Lower lobe of right lung (tissue), 2 donors: ENCODE data around the gene MAB21L4. TPM values are rescaled to one million over a fixed set of nuclear protein-coding genes. Genes with fewer than 3 reads are reported as not detected.

Experiments
- ATAC-seq, 2 donors: fragments of 200-7000 bp; cut with Tn5 transposase; one replicate each; pipeline ENCODE4 v1.9.1; 2020 to 2022; ENCODE audit warnings: mild to moderate bottlenecking in 2 of 2, moderate library complexity in 2 of 2
- DNase-seq: peaks from one replicate; pipeline ENCODE4 v3.0.0-alpha.2; 2020
- H3K27ac ChIP-seq: fragments of 200-600 bp; one replicate; pipeline ENCODE4 v1.8.0; 2022
- H3K27me3 ChIP-seq: fragments of 200-600 bp; one replicate; pipeline ENCODE4 v1.8.0; 2022; ENCODE audit warnings: low read depth
- H3K36me3 ChIP-seq: fragments of 200-600 bp; one replicate; pipeline ENCODE4 v1.8.0; 2022; ENCODE audit warnings: mild to moderate bottlenecking
- H3K4me1 ChIP-seq: fragments of 200-600 bp; one replicate; pipeline ENCODE4 v1.8.0; 2022
- H3K4me3 ChIP-seq: fragments of 200-600 bp; one replicate; pipeline ENCODE4 v1.8.0; 2022; ENCODE audit warnings: mild to moderate bottlenecking
- H3K9me3 ChIP-seq: fragments of 200-600 bp; one replicate; pipeline ENCODE4 v1.8.0; 2022
- intact Hi-C: fragments of 100-400 bp; cut with DNase I; formaldehyde crosslinking; loops from one replicate; pipeline ENCODE4 v1.11.0; 2022
- total RNA-seq: library from RNA; stranded (reverse); fragmentation: NEBNext Ultra II Directional; extraction: Animal tissue kit (Norgen Biotek cat#: 25700); gene quantifications from one replicate; pipeline ENCODE4 v1.2.1, GENCODE V29; 2021
- TF ChIP-seq, protein P1 (sequence below): fragments of 200-600 bp; IDR thresholded peaks from one replicate; pipeline ENCODE4 v1.8.0; 2022; ENCODE audit warnings: antibody characterized with exemption, mild to moderate bottlenecking
- donor health status: DM: no; HTN: yes; CAD: no; lungs with severe emphysema.

Gene MAB21L4
- total RNA-seq, 1 donor from 2014 or later, result 17.0 TPM

DNA sequence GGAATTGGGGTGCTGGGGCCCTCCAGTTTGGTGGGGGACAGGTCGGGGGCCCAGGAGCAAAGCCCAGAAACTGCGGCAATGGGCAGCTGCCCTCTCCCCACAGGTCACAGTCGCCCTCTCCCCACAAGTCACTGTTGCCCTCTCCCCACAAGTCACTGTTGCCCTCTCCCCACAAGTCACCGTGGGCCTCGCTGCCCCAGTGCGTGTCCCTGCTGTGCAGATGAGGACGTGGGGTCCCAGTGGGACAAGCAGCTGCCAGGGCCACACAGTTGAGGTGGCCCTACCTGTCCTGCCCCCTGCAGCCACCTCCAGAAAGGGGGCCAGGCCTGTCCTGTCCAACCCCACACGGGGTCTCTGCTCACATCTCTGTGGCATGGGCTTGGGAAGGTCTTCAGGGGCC, 40.3 kb downstream of the MAB21L4 start:
- Histone ChIP-seq H3K4me1 (no peaks in the 10 kb centered on the region), H3K27me3 (no peaks in the 10 kb centered on the region), H3K4me3 (no peak overlapping the region), H3K36me3 (no peaks in the 10 kb centered on the region), H3K27ac (no peak overlapping the region), H3K9me3 (no peaks in the 10 kb centered on the region)
- ATAC-seq, result no peak
- TF ChIP-seq, protein P1, sequence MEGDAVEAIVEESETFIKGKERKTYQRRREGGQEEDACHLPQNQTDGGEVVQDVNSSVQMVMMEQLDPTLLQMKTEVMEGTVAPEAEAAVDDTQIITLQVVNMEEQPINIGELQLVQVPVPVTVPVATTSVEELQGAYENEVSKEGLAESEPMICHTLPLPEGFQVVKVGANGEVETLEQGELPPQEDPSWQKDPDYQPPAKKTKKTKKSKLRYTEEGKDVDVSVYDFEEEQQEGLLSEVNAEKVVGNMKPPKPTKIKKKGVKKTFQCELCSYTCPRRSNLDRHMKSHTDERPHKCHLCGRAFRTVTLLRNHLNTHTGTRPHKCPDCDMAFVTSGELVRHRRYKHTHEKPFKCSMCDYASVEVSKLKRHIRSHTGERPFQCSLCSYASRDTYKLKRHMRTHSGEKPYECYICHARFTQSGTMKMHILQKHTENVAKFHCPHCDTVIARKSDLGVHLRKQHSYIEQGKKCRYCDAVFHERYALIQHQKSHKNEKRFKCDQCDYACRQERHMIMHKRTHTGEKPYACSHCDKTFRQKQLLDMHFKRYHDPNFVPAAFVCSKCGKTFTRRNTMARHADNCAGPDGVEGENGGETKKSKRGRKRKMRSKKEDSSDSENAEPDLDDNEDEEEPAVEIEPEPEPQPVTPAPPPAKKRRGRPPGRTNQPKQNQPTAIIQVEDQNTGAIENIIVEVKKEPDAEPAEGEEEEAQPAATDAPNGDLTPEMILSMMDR, result no peak
- DNase-seq, result no peak
- intact Hi-C loops, result no loop called here

DNA sequence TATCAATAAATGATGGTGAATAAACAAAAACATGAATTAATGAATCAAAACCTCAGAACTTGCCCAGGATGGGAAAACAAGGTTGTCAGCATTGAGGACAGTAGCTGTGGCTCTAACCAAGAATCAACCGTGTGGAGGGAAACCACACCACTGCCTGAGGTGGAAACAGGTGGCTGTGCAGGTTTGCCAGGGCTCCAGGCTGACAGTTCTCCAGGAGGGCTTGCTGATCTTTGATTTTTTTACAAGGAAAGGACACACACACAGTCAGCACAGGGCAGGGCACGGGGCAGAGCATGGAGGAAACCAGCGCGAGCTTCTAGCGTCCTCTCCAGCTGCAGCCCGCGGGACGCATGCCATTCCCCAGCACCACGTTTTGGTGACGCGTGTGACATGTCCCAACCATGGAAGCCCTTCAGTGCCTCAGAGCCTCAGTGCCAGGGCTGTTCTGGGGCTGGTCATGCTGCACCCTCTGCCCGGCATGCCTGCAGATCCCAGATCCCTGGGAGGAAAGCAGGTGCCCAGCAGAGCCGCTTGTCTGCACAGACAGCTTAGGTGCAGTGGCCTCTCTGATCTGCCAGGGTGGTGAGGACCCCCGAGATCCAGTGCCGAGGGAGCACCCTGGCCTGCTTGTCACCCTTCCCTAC, 43.2 kb downstream of the MAB21L4 start:
- no peak overlapping the region for H3K27ac ChIP-seq
- DNase-seq (no peak), ATAC-seq (no peak)
- no peaks in the 10 kb centered on the region for H3K4me1 ChIP-seq
- H3K27me3 ChIP-seq, result no peaks in the 10 kb centered on the region
- TF ChIP-seq, protein P1, result no peak
- H3K36me3 ChIP-seq, result no peaks in the 10 kb centered on the region
- intact Hi-C loops, result no loop called here
- no peaks in the 10 kb centered on the region for H3K9me3 ChIP-seq
- no peak overlapping the region for H3K4me3 ChIP-seq

GRCh38 chr2:240851078-240851991, 44.6 kb downstream of the MAB21L4 start:
- peak; percentile 84 for DNase-seq
- H3K4me1 ChIP-seq, result no peaks in the 10 kb centered on the region
- no peaks in the 10 kb centered on the region for H3K36me3 ChIP-seq
- H3K27ac ChIP-seq, result no peak overlapping the region
- intact Hi-C loops, result no loop called here
- TF ChIP-seq, protein P1, result peak; percentile 99
- H3K9me3 ChIP-seq, result no peaks in the 10 kb centered on the region
- peak; percentile 88 to 93 for ATAC-seq
- no peak overlapping the region for H3K4me3 ChIP-seq
- no peaks in the 10 kb centered on the region for H3K27me3 ChIP-seq

GRCh38 chr2:240850756-240851077, 45.2 kb downstream of the MAB21L4 start:
- DNase-seq, result no peak
- Histone ChIP-seq H3K4me3 (no peak overlapping the region), H3K4me1 (no peaks in the 10 kb centered on the region), H3K36me3 (no peaks in the 10 kb centered on the region), H3K27me3 (no peaks in the 10 kb centered on the region), H3K27ac (no peak overlapping the region), H3K9me3 (no peaks in the 10 kb centered on the region)
- TF ChIP-seq, protein P1, result no peak
- peak in 1 of 2 donors; percentile 9 for ATAC-seq
- intact Hi-C loops, result no loop called here

- TF ChIP-seq, protein P1, result no peak
- H3K4me3 ChIP-seq, result no peak overlapping the region
- no peaks in the 10 kb centered on the region for H3K27me3 ChIP-seq
- H3K36me3 ChIP-seq, result no peaks in the 10 kb centered on the region
- no peaks in the 10 kb centered on the region for H3K9me3 ChIP-seq
- no peak overlapping the region for H3K27ac ChIP-seq
- ATAC-seq, result no peak
- H3K4me1 ChIP-seq, result no peaks in the 10 kb centered on the region
- intact Hi-C loops, result no loop called here
- DNase-seq, result no peak
These were observed 45.9 kb downstream of the MAB21L4 start for GRCh38 chr2:240850026-240850425.
